ENCODE results near the gene ANKRD44.

ANKRD44 gene

DNA sequence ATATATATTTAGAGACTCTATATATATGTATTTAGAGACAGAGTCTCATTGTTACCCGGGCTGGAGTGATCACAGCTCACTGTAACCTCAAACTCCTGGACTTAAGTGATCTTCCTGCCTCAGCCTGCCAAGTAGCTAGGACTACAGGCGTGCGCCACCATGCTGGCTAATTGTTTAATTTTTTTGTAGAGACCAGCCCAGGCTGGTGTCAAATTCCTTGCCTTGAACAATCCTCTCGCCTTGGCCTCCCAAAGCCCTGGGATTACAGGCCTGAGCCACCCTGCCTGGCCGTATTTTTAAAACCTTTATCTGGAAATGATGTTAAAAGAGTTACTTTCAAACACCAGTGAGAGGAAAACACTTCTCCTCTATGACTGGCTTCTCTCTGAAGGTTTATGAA is 353.1 kb downstream of the ANKRD44 start:
- TF ChIP-seq, protein P1, sequence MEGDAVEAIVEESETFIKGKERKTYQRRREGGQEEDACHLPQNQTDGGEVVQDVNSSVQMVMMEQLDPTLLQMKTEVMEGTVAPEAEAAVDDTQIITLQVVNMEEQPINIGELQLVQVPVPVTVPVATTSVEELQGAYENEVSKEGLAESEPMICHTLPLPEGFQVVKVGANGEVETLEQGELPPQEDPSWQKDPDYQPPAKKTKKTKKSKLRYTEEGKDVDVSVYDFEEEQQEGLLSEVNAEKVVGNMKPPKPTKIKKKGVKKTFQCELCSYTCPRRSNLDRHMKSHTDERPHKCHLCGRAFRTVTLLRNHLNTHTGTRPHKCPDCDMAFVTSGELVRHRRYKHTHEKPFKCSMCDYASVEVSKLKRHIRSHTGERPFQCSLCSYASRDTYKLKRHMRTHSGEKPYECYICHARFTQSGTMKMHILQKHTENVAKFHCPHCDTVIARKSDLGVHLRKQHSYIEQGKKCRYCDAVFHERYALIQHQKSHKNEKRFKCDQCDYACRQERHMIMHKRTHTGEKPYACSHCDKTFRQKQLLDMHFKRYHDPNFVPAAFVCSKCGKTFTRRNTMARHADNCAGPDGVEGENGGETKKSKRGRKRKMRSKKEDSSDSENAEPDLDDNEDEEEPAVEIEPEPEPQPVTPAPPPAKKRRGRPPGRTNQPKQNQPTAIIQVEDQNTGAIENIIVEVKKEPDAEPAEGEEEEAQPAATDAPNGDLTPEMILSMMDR (IDR thresholded peaks at IDR 0.05; ENCODE audit: low read depth, low read length, missing control alignments), result no peak
- no peak overlapping the region for H3K4me3 ChIP-seq (replicated peaks; ENCODE audit: low read depth, low read length)
- DNase-seq (ENCODE audit: extremely low read depth, low read depth), result no peak

DNA sequence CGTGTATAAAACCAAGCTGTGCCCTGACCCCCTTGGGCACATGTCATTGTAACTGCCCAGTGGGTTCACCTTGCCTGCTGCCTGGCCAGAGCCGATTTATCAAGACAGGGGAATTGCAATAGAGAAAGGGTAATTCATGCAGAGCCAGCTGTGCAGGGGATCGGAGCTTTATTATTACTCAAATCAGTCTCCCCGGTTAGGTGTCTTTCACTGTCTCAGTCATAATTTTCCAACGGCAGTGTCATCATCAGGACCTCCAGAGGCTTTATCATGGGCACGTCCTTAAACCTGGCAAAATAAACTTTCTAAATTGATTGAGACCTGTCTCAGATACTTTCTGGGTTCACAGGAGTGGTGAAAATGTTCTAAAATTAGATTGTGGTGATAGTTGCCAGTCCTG is 354.5 kb downstream of the ANKRD44 start:
- TF ChIP-seq, protein P1 (IDR thresholded peaks at IDR 0.05; ENCODE audit: low read depth, low read length, missing control alignments), result no peak
- DNase-seq (ENCODE audit: extremely low read depth, low read depth), result no peak
- no peak overlapping the region for H3K4me3 ChIP-seq (replicated peaks; ENCODE audit: low read depth, low read length)

- no peak overlapping the region for H3K4me3 ChIP-seq (replicated peaks; ENCODE audit: low read depth, low read length)
- TF ChIP-seq, protein P1 (IDR thresholded peaks at IDR 0.05; ENCODE audit: low read depth, low read length, missing control alignments), result no peak
- DNase-seq (ENCODE audit: extremely low read depth, low read depth), result no peak
These were observed 355.5 kb downstream of the ANKRD44 start for GRCh38 chr2:196955036-196955435.

DNA sequence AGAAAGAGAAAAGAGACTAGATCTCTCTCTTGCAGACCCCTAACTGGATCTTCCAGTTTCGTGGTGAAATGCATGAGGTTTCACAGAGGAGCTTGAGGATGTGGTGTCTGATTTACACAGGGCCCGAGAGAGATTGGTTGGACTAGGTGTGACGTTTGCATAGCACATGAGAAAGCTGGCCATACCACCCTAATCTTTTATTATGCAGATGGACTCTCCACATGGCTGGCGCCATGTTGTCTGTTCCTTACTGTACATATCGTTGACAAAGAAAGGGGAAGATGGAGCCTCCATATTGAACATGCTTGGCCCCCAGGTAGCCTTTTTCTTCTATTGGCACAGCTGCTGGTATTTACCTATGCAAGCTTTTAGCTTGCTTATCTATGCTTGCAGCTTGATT is 356.6 kb downstream of the ANKRD44 start:
- DNase-seq (ENCODE audit: extremely low read depth, low read depth), result no peak
- H3K4me3 ChIP-seq (replicated peaks; ENCODE audit: low read depth, low read length), result no peak overlapping the region
- TF ChIP-seq, protein P1 (IDR thresholded peaks at IDR 0.05; ENCODE audit: low read depth, low read length, missing control alignments), result no peak

DNA sequence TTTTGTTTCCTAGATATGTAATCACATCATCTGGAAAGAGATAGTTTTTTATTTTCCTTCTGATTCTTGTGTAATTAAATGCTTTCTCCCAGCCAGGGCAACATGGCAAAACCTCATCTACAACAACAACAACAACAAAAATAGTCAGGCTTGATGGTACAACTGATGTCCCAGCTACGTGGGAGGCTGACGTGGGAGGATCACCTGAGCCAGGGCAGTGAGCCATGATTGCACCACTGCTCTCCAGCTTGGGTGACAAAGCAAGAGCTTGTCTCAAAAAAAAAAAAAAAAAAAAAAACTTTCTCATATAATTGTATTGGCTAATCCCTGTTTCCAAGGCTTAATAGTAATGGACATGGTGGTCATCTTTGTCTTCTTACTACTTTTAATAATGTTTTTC is 357.6 kb downstream of the ANKRD44 start:
- H3K4me3 ChIP-seq (replicated peaks; ENCODE audit: low read depth, low read length), result no peak overlapping the region
- TF ChIP-seq, protein P1 (IDR thresholded peaks at IDR 0.05; ENCODE audit: low read depth, low read length, missing control alignments), result no peak
- DNase-seq (ENCODE audit: extremely low read depth, low read depth), result no peak

- TF ChIP-seq, protein P1 (IDR thresholded peaks at IDR 0.05; ENCODE audit: low read depth, low read length, missing control alignments), result no peak
- DNase-seq (ENCODE audit: extremely low read depth, low read depth), result no peak
- no peak overlapping the region for H3K4me3 ChIP-seq (replicated peaks; ENCODE audit: low read depth, low read length)
These were observed 358.6 kb downstream of the ANKRD44 start for GRCh38 chr2:196951973-196952372.

DNA sequence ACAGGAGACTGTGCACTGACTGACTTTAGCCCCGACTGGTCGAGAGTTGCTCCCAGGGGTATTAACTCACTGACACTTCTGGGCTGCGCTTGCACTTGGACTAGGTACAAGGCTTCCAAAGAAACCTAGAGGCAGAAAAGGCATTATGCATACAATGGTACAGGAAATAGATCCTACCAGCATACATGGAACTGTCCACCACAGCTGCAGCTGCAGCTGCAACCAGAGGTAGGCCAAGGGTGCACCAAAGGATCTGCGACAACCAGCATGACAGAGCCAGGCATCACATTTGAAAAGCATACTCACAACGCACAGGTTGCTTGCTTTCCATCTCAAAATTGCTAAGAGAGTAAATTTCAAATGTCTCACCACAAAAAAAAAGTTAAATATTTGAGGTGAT is 361.5 kb downstream of the ANKRD44 start:
- no peak for DNase-seq (ENCODE audit: extremely low read depth, low read depth)
- H3K4me3 ChIP-seq (replicated peaks; ENCODE audit: low read depth, low read length), result no peak overlapping the region
- TF ChIP-seq, protein P1 (IDR thresholded peaks at IDR 0.05; ENCODE audit: low read depth, low read length, missing control alignments), result no peak

All from HFF-Myc (cell line).